ENCODE data around the gene CD40. TPM values are rescaled to one million over a fixed set of nuclear protein-coding genes. Genes with fewer than 3 reads are reported as not detected.

CD40 gene
- polyA plus RNA-seq, 2 of the 4 experiments (the other 2 are of a cell fraction) = 4.9 to 5.2 TPM

GRCh38 chr20:46076806-46077205 is 41.3 kb upstream of the CD40 start:
- ATAC-seq = no peak
- Histone ChIP-seq H3K9me3 (no peaks in the 10 kb centered on the region), H3K4me2 (no peak overlapping the region), H3K4me3 (no peak overlapping the region), H3K4me1 (no peaks in the 10 kb centered on the region), H3K27ac (no peak overlapping the region)
- CTCF ChIA-PET = interaction anchor here (0.8 to 3.8 kb wide), 3 partner anchors 16 to 63 kb away, joined by 3 to 18 read pairs (median 3); no protein-coding TSS in a partner anchor
- no peak for TF ChIP-seq ZNF302 (CRISPR knock-in tag; IDR thresholded peaks at IDR 0.05)
- TF ChIP-seq HDAC2 (IDR thresholded peaks at IDR 0.05) = no peak
- TF ChIP-seq HMGXB4 (CRISPR knock-in tag; IDR thresholded peaks at IDR 0.05; ENCODE audit: borderline replicate concordance) = no peak
- TF ChIP-seq RNF2 (IDR thresholded peaks at IDR 0.05; ENCODE audit: borderline replicate concordance, low read depth) = no peak
- TF ChIP-seq FOSB (CRISPR knock-in tag; IDR thresholded peaks at IDR 0.05) = no peak
- no peak for TF ChIP-seq ATOH8 (CRISPR knock-in tag; IDR thresholded peaks at IDR 0.05; ENCODE audit: low read depth)
- TF ChIP-seq PHF8 (IDR thresholded peaks at IDR 0.05; ENCODE audit: borderline replicate concordance, low read depth) = no peak
- no peak for TF ChIP-seq CBX2 (IDR thresholded peaks at IDR 0.05; ENCODE audit: borderline replicate concordance, low read depth)
- no peak for TF ChIP-seq MAFK (IDR thresholded peaks at IDR 0.05; ENCODE audit: partially characterized antibody)
- DNase-seq (ENCODE audit: low read depth in 1 of 2, low spot score in 1 of 2) = no peak
- 97% methylated on average over 7 of the region's 7 CpGs for WGBS (ENCODE audit: missing lambda C conversion rate)
- no peak for FAIRE-seq
- POLR2A ChIA-PET = no interaction called here

DNA sequence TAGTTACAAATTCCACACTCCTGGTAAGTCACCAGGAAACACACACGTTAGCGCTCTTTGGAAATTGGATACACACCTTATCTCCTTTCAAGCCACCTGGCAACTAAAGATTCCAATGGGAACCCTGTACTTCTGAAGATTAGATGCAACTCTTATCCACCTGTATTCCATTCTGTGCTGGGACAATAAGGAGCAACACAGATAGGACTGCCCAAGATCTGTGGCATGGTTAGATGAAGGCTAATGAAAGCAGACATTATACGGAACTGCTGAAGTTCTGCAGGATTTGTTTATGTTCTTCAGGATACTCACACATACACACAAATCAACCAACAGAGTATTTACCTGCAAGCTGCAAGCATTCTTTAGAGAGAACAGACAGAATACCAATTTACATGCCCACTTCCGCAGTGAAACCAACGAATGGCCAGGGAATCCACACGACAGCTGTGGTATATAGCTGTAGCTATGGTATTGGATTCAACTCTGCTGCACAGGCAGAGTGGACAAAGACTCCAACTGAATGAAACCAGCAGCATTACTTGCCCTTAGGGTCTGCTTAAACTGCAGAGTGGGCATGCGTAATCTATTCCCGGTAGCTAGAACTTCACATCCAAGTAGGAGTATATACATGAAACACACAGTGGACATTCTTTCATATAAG is 40.3 kb upstream of the CD40 start:
- Histone ChIP-seq H3K4me1 (no peaks in the 10 kb centered on the region), H3K4me2 (no peak overlapping the region), H3K9me3 (no peaks in the 10 kb centered on the region), H3K27ac (no peak overlapping the region), H3K4me3 (no peak overlapping the region)
- 96% methylated on average over 8 of the region's 8 CpGs for WGBS (ENCODE audit: missing lambda C conversion rate)
- TF ChIP-seq RFX5 (IDR thresholded peaks at IDR 0.05) (no peak), CBX8 (IDR thresholded peaks at IDR 0.05) (no peak), KDM5A (IDR thresholded peaks at IDR 0.05) (no peak), HMGXB4 (CRISPR knock-in tag; IDR thresholded peaks at IDR 0.05; ENCODE audit: borderline replicate concordance) (no peak), NPAS2 (CRISPR knock-in tag; IDR thresholded peaks at IDR 0.05; ENCODE audit: borderline replicate concordance) (no peak)
- TF ChIP-seq, protein P1, sequence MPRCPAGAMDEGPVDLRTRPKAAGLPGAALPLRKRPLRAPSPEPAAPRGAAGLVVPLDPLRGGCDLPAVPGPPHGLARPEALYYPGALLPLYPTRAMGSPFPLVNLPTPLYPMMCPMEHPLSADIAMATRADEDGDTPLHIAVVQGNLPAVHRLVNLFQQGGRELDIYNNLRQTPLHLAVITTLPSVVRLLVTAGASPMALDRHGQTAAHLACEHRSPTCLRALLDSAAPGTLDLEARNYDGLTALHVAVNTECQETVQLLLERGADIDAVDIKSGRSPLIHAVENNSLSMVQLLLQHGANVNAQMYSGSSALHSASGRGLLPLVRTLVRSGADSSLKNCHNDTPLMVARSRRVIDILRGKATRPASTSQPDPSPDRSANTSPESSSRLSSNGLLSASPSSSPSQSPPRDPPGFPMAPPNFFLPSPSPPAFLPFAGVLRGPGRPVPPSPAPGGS (IDR thresholded peaks at IDR 0.05) = no peak
- TF ChIP-seq, protein P2, sequence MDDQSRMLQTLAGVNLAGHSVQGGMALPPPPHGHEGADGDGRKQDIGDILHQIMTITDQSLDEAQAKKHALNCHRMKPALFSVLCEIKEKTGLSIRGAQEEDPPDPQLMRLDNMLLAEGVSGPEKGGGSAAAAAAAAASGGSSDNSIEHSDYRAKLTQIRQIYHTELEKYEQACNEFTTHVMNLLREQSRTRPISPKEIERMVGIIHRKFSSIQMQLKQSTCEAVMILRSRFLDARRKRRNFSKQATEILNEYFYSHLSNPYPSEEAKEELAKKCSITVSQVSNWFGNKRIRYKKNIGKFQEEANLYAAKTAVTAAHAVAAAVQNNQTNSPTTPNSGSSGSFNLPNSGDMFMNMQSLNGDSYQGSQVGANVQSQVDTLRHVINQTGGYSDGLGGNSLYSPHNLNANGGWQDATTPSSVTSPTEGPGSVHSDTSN (IDR thresholded peaks at IDR 0.05) = no peak
- TF ChIP-seq, protein P3, sequence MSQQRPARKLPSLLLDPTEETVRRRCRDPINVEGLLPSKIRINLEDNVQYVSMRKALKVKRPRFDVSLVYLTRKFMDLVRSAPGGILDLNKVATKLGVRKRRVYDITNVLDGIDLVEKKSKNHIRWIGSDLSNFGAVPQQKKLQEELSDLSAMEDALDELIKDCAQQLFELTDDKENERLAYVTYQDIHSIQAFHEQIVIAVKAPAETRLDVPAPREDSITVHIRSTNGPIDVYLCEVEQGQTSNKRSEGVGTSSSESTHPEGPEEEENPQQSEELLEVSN (IDR thresholded peaks at IDR 0.05; ENCODE audit: borderline replicate concordance, low read depth) = no peak
- ChIA-PET POLR2A (no interaction called here), CTCF (interaction anchor here (0.9 to 3.8 kb wide), 7 partner anchors 8 to 91 kb away, joined by 3 to 18 read pairs (median 4); no protein-coding TSS in a partner anchor)
- ATAC-seq (no peak; a peak in 1 of 6 replicates), FAIRE-seq (no peak), DNase-seq (ENCODE audit: low read depth in 1 of 2, low spot score in 1 of 2) (no peak)

Measured in A549 (cell line).